ENCODE results near the gene RALGPS2.

RALGPS2 gene

DNA sequence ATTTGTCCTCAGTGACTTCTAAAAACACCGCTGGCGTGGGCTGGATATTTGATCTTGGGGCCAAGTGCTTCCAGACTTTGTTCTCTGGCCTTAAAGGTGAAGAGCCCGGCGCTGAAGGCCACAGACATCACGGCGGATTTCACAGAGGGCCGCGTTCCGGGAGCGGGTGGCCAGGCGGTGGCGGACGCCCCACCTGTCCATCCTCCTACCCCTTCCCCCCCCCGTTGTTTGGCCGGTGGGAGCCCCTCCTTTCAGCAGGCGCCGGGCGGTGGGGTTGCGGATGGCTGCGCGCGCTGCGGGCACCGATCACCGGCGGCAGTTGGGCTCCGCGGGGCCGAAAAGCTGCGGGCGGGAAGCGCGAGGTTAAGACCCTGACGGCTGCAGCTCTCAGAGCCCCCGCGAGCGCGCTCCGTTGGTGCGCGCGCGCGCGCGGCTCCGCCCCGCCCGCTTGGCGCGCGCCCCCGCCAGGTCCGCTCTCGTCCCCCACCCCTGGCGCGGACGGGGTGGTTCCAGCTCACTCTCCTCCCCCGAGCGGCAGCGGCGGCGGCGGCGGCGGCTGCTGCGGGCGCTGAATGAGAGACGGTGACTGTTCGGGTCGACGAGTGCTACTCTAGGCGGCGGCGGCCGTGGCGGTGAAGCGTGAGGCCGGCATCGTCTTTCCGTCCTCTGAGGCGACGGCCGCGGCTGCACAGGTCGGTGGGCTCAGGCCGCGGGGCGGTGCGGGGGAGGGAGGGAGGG, at the start of gene RALGPS2:
Gene RALGPS2, plus strand, starts transcription at position 517 of the 738 bp plus-strand sequence. CDS start 51,521 bp downstream, outside the sequence.
- peak in 1 of 2 experiments; percentile 54 for DNase-seq

DNA sequence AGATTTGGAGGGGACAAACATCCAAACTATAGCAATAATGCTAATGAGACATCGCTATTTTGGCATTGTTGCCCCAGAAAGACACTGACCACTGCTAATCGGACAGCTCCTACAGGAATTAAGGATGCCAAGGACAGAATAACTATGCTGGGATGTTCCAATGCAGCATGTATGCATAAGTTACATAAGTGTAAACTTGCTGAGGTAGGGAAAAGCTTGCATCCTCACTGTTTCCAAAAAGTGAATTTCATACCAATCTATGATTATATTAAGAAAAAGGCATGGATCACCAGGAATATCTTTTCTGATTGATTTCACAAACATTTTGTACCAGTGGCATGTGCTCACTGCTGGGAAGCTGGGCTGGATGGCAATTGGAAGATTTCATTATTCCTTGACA, 45.8 kb upstream of the RALGPS2 start:
- DNase-seq, result no peak

GRCh38 chr1:178682429-178682828, 42.6 kb upstream of the RALGPS2 start:
- DNase-seq, result no peak

- DNase-seq, result no peak
These were observed 42.2 kb upstream of the RALGPS2 start for GRCh38 chr1:178682886-178683285.

GRCh38 chr1:178683291-178683690, 41.8 kb upstream of the RALGPS2 start:
- no peak for DNase-seq

DNA sequence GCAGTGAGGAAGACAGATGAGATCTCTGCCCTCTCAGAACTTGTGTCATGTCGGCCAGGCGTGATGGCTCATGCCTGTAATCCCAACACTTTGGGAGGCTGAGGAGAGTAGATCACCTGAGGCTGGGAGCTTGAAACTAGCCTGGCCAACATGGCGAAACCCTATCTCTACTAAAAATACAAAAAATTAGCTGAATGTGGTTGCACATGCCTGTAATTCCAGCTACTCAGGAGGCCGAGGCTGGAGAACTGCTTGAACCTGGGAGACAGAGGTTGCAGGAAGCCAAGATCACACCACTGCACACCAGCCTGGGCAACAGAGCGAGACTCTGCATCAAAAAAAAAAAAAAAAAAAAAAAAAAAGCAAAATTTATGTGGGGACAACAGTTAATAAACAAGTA, 40.9 kb upstream of the RALGPS2 start:
- no peak for DNase-seq

GRCh38 chr1:178684542-178685000, 40.5 kb upstream of the RALGPS2 start:
- no peak for DNase-seq

DNA sequence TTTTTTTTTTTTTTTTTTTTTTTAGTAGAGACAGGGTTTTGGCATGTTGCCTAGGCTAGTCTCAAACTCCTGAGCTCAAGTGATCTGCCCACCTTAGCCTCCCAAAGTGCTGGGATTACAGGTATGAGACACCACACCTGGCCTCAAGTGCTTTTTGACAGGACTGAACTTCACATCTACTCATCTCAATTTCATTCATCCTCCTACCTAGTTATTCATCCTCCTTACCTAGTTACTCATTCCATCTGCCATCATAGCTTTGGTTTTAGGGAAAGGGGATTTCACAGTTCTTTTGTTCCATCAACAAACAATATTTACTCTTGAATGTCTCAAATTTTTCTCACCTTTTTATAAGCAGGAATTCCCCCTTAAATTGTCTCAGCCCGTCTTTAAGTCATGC, 38.6 kb upstream of the RALGPS2 start:
- DNase-seq, result no peak

GRCh38 chr1:178688244-178688643, 36.8 kb upstream of the RALGPS2 start:
- no peak for DNase-seq

DNA sequence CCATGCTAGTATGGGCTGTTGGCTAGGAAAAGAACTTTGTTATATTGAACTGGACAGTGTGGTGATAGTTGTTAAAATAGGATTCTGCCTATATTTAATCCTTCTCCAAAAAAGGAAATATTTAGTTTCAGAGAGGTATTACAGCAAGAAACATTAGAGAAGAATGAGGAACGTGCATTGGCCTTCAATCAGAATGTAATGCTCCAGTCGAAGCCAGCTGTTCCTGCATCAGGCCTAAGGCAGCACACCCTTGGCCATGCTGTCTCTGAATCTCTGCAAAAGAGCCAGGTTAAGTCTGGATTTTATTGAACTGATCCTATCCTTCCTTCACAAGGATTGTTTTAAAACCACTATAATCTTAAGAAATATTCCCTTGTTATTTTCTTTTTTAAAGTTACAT, 35.3 kb upstream of the RALGPS2 start:
- no peak for DNase-seq

DNA sequence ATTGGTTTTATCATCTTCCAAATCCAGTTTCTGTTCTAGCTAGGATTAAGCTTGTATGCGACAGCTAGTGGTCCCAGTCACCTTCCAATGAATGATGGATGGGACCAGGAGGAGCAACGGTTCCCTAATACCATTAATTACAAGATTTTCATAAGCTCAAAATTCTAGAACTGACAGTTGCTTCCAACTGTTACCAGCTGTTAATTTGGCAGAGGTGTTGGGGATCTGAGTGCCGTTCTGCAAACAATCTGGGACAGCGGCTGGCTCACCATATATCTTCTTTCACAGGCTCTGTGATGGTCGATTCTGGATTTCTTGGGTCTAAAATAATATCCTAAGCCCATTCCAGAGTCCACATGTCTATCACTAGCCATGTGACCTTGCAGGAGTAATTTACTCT, 34.5 kb upstream of the RALGPS2 start:
- peak in 1 of 2 experiments; percentile 6 for DNase-seq

DNA sequence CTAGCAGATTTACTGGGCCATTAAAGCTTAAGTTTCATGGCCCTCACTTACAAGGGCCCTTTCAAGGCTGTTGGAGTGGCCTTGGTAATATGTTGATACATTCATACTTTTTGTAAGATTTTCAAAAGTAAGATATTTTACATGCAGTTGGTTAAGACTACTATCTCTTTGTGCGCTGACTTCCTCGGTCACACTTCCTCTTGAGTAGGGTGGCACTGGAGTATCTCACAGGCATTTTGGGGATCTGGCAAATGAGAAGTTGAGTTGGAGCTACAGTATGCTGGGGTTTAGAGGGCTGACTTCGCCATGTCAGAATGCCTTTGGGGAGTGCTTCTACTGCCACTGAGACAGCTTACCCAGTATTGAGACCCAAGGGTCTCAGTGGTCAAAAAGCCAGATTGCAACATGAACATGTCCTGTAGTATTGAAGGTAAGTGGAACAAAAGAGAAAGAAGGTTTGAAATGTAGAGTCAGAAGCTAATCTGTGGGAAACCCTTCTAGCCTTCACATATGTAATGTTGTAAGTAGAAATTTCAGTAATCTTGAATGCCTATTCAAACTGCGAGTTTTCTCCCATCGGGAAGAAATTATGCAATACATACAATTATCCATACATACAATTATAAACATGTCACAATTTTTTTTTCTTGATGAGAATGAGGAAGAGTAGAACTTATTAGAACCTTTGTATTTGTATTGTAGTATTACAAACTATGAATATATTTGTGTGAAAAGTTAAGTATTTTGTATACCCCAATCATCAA, 32.3 kb upstream of the RALGPS2 start:
- no peak for DNase-seq

DNA sequence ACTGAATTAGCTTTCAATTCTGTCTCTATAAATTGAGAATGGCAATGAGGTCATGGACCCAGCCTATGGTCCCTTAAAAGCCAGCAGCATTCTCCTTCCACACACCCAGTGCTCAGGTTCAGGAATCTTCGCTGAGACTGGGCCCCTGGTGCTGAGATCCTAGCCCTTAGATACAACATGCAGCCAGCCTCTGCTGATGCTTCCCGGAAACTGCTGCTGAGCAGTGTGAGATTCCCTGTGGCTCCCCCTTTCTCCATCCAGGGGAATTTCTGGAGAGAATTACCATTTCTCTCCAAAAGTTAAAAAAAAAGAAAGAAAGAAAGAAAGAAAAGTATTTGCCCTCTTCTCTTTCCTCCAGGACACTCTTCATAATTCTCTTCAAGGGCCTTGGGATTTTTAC, 31.7 kb upstream of the RALGPS2 start:
- no peak for DNase-seq

DNA sequence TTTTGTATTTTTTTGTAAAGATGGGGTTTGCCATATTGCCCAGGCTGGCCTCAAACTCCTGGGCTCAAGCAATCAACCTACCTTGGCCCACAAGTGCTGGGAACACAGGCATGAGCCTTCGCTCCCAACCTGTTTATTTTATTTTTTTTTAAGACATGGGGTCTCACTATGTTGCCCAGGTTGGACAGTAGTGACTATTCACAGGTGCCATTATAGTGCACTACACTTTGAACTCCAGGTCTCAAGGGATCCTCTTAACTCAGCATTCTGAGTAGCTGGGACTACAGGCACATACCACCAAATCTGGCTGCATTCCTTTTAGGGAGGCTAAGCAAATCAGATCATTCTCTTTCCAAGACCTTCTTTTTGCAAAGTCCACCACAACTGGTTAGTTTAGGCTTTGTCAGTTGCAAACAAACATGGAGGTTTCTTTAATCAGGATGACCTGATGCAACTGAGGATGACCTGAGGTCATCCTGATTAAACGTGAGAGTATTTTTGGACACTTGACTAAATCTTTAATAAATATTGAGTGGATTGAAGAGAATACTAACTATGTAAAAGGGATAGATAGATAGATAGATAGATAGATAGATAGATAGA, 30.0 kb upstream of the RALGPS2 start:
- DNase-seq, result no peak

GRCh38 chr1:178702146-178702545, 22.9 kb upstream of the RALGPS2 start:
- no peak for DNase-seq

GRCh38 chr1:178704833-178705232, 20.2 kb upstream of the RALGPS2 start:
- DNase-seq, result no peak

- no peak for DNase-seq
These were observed 18.6 kb upstream of the RALGPS2 start for GRCh38 chr1:178706432-178706831.

- no peak for DNase-seq
These were observed 11.8 kb upstream of the RALGPS2 start for GRCh38 chr1:178713259-178713658.

- DNase-seq, result no peak
These were observed 10.6 kb upstream of the RALGPS2 start for GRCh38 chr1:178714453-178714852.

DNA sequence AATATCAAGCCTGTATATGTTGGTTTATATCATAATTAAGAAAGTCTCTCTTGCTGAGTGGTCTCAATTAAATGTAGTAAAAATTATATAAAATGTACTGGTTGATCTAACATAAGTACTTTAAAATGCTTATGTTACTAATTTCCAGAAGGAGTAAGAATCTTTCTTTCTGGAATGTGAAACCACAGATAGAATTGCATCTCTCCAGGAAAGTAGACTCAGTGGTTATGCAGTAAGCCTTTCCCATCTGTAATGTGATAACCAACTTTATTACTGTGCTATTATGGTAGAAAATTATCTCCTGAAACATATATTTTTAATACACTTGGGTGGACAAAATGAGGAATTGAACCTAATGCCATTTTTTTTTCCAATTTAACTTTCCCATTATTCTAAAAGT, 8.9 kb upstream of the RALGPS2 start:
- no peak for DNase-seq

- no peak for DNase-seq
These were observed 6.5 kb upstream of the RALGPS2 start for GRCh38 chr1:178718520-178718919.

DNA sequence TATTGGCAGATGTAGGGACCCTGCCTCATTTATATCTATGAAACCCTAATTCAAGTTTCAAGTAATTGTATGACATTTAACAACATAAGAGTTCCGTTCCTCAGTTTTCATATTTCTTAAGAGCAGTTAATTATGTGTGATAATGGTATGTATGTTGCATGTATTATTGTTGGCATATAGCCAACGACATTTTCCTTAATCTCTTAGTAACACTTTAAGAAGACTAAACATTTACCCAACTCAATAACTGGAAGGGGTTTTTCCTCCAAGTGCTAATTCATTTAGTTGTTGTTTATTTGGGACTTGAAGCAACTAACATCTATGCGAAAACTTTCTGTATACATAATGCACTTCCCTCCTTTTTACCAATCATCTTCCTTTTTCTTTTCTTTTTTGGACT, 1.5 kb upstream of the RALGPS2 start:
- no peak for DNase-seq

DNA sequence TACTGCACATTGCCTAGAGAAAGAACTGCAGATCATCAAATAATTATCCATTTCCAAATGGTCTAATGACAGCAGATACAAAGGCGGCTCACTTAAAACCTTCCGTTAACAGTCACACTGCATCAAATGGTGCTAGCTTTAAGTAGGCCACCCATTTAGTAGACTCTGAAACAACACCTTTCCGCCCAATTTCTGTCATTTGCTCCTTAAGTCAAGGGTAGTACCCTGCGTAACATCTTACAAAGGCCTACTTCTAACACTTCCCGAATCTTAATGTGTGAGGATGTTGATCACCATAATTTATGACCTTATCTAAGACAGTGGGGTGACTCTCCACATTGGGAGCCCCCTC, 692 bp upstream of the RALGPS2 start:
- no peak for DNase-seq

GRCh38 chr1:178725466-178726086, 532 bp downstream of the RALGPS2 start:
- no peak for DNase-seq
